GM21528 (cell line): ENCODE data around the gene SAMD10.
"Not testable (repeated sequence)": the region's sequence is repeated elsewhere in the genome, so short reads cannot be mapped to it uniquely, and the experiment has no call there.

ENCODE experiments used
- ATAC-seq: cut with Tn5 transposase; IDR thresholded peaks from one replicate; pipeline ENCODE4 v1.9.1; 2021; ENCODE audit warnings: mild to moderate bottlenecking, moderate library complexity; ENCODE audit not compliant: unreplicated experiment, low FRiP score

Gene SAMD10

GRCh38 chr20:63979557-63980316 is at the start of gene SAMD10:
Gene SAMD10, minus strand, starts transcription at chr20:63979642. Its CDS starts 175 bp downstream, at chr20:63979467.
- ATAC-seq: peak; percentile 35

GRCh38 chr20:64027981-64028685 is 48.7 kb upstream of the SAMD10 start:
- no peak for ATAC-seq

- no peak for ATAC-seq
Observed at GRCh38 chr20:64025826-64026412, 46.5 kb upstream of the SAMD10 start.

- ATAC-seq: no peak
Observed at GRCh38 chr20:64025101-64025825, 45.8 kb upstream of the SAMD10 start.

- no peak for ATAC-seq
Observed at GRCh38 chr20:64024141-64024990, 44.9 kb upstream of the SAMD10 start.

GRCh38 chr20:64023361-64024140 is 44.1 kb upstream of the SAMD10 start:
- ATAC-seq: no peak

- no peak for ATAC-seq
Observed at GRCh38 chr20:64022671-64023360, 43.4 kb upstream of the SAMD10 start.

- ATAC-seq: no peak
Observed at GRCh38 chr20:64021124-64021975, 41.9 kb upstream of the SAMD10 start.

- no peak for ATAC-seq
Observed at GRCh38 chr20:64015635-64016034, 36.2 kb upstream of the SAMD10 start.

GRCh38 chr20:64012385-64013154 is 33.1 kb upstream of the SAMD10 start:
- ATAC-seq: not testable (repeated sequence)

- no peak for ATAC-seq
Observed at GRCh38 chr20:64011366-64011779, 31.9 kb upstream of the SAMD10 start.

GRCh38 chr20:64010711-64011237 is 31.3 kb upstream of the SAMD10 start:
- no peak for ATAC-seq

- ATAC-seq: no peak
Observed at GRCh38 chr20:64009811-64010387, 30.5 kb upstream of the SAMD10 start.

- ATAC-seq: no peak
Observed at GRCh38 chr20:64006902-64007301, 27.5 kb upstream of the SAMD10 start.

- no peak for ATAC-seq
Observed at GRCh38 chr20:64006490-64006889, 27.0 kb upstream of the SAMD10 start.

GRCh38 chr20:64005394-64005793 is 26.0 kb upstream of the SAMD10 start:
- no peak for ATAC-seq
